Fibroblast of lung (primary cell): ENCODE measurements around the gene IFT52. TPM values are rescaled to one million over a fixed set of nuclear protein-coding genes. Genes with fewer than 3 reads are reported as not detected.

Source experiments
- DNase-seq, 2 donors: peaks; one replicate each; pipeline versions ENCODE4 v3.0.0 to v3.0.0-alpha.2; 2010; ENCODE audit warnings: low read depth in 2 of 2
- H2AFZ ChIP-seq: 2 replicates; pipeline ENCODE4 v1.5.1; 2012; ENCODE audit warnings: low read length, control low read depth, inconsistent platforms
- H3K27ac ChIP-seq: 2 replicates; pipeline ENCODE4 v1.5.1; 2011; ENCODE audit warnings: low read length, control low read depth; ENCODE audit not compliant: insufficient read depth
- H3K27me3 ChIP-seq: 2 replicates; pipeline ENCODE4 v1.5.1; 2011; ENCODE audit warnings: mild to moderate bottlenecking, low read length; ENCODE audit not compliant: control insufficient read depth, insufficient read depth
- H3K36me3 ChIP-seq: 2 replicates; pipeline ENCODE4 v1.5.1; 2011; ENCODE audit warnings: low read length; ENCODE audit not compliant: control insufficient read depth, insufficient read depth
- H3K4me1 ChIP-seq: 2 replicates; pipeline ENCODE4 v1.5.1; 2011; ENCODE audit warnings: low read length; ENCODE audit not compliant: control insufficient read depth, insufficient read depth; ENCODE audit errors: extremely low read depth
- H3K4me2 ChIP-seq: 2 replicates; pipeline ENCODE4 v1.5.1; 2011; ENCODE audit warnings: low read length, control low read depth; ENCODE audit not compliant: insufficient read depth; ENCODE audit errors: extremely low read depth
- H3K4me3 ChIP-seq, 4 experiments: fragments of 200-600 bp in 1 of 4; sonication (generic) in 1 of 4; replicated peaks in 1 of 4; 2 replicates each; pipeline ENCODE4 v1.5.1; 2011 to 2016; ENCODE audit warnings: low read length in 4 of 4, low read depth in 3 of 4, mild to moderate bottlenecking in 3 of 4, control low read depth in 2 of 4, inconsistent platforms in 1 of 4, mixed read lengths in 1 of 4; ENCODE audit not compliant: insufficient read depth in 1 of 4; ENCODE audit errors: control extremely low read depth in 1 of 4
- H3K79me2 ChIP-seq: 2 replicates; pipeline ENCODE4 v1.5.1; 2012; ENCODE audit warnings: mild to moderate bottlenecking, low read length, inconsistent platforms; ENCODE audit not compliant: control insufficient read depth, insufficient read depth
- H3K9ac ChIP-seq: 2 replicates; pipeline ENCODE4 v1.5.1; 2011; ENCODE audit warnings: mild to moderate bottlenecking, low read length, control low read depth; ENCODE audit not compliant: insufficient read depth
- H3K9me3 ChIP-seq: 2 replicates; pipeline ENCODE4 v1.5.1; 2012; ENCODE audit warnings: low read depth, low read length; ENCODE audit not compliant: control insufficient read depth, insufficient read depth
- H4K20me1 ChIP-seq: 2 replicates; pipeline ENCODE4 v1.5.1; 2011; ENCODE audit warnings: low read length; ENCODE audit not compliant: control insufficient read depth, insufficient read depth; ENCODE audit errors: extremely low read depth
- EZH2 ChIP-seq: IDR thresholded peaks from 2 replicates; pipeline ENCODE4 v1.5.1; 2012; ENCODE audit warnings: low read length, control low read depth, mild to moderate bottlenecking; ENCODE audit errors: missing control alignments
- polyA plus RNA-seq, 2 donors: library from polyadenylated mRNA; depleted of rRNA in 1 of 2; stranded (reverse) in 1 of 2; unstranded in 1 of 2; fragments of >200 nt; gene quantifications; 2 replicates each; pipeline ENCODE4 v1.2.1, GENCODE V29; 2011 to 2012; ENCODE audit warnings: missing spikeins in 1 of 2
- total RNA-seq: library from RNA; depleted of rRNA; stranded (reverse); fragments of >200 nt; gene quantifications from 2 replicates; pipeline ENCODE4 v1.2.1, GENCODE V29; 2014
- TF ChIP-seq, protein P1 (sequence below), 2 donors: IDR thresholded peaks in 1 of 2; conservative IDR thresholded peaks in 1 of 2; 1 replicate in 1 of 2; 2 replicates in 1 of 2; pipeline ENCODE4 v1.5.1; 2011 to 2012; ENCODE audit warnings: low read length in 2 of 2, control low read depth in 1 of 2, inconsistent platforms in 1 of 2, low read depth in 1 of 2, mild to moderate bottlenecking in 1 of 2

IFT52 gene
- total and polyA plus RNA-seq, 2 donors (not counting 1 experiment from before 2014, with no cell fraction given): 38.8 to 41.9 TPM

DNA sequence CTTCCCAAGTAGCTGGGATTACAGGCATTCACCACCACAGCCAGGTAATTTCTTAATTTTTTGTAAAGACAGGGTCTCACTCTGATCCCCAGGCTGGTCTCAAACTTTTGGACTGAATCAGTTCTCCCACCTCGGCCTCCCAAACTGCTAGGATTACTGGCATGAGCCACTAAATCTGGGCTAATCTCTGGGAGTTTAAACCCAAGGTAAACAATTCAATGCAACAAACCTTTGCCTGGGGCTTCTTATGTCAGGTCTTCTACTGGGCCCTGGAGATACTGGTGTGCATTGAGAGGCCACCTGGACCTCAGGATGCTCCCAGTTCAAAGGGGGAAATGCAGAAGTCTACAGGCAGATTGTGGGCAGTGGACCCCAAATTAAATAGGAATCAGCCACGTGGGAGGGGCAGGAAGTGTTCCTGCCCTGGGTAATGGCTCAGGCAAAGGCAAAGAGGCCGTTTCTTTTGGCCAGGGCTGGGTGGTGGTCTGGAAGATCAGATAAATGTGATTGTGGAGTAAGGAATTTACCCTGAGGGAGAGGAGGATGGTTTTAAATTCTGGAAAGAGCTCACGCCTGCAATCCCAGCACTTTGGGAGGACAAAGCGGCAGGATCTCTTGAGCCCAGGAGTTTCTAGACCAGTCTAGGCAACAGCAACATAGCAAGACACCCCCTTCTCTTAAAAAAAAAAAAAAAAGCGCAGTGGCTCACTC lies 74.9 kb downstream of the IFT52 start:
- H2AFZ ChIP-seq: no peak overlapping the region
- no peak for DNase-seq
- no peaks in the 10 kb centered on the region for H3K36me3 ChIP-seq
- H3K9ac ChIP-seq: no peak overlapping the region
- H3K4me1 ChIP-seq: no peaks in the 10 kb centered on the region
- no peaks in the 10 kb centered on the region for H3K79me2 ChIP-seq
- H3K9me3 ChIP-seq: no peaks in the 10 kb centered on the region
- TF ChIP-seq EZH2: no peak
- TF ChIP-seq, protein P1, sequence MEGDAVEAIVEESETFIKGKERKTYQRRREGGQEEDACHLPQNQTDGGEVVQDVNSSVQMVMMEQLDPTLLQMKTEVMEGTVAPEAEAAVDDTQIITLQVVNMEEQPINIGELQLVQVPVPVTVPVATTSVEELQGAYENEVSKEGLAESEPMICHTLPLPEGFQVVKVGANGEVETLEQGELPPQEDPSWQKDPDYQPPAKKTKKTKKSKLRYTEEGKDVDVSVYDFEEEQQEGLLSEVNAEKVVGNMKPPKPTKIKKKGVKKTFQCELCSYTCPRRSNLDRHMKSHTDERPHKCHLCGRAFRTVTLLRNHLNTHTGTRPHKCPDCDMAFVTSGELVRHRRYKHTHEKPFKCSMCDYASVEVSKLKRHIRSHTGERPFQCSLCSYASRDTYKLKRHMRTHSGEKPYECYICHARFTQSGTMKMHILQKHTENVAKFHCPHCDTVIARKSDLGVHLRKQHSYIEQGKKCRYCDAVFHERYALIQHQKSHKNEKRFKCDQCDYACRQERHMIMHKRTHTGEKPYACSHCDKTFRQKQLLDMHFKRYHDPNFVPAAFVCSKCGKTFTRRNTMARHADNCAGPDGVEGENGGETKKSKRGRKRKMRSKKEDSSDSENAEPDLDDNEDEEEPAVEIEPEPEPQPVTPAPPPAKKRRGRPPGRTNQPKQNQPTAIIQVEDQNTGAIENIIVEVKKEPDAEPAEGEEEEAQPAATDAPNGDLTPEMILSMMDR (conservative IDR thresholded peaks at IDR 0.05 in 1 of 2, IDR thresholded peaks at IDR 0.05 in 1 of 2; ENCODE audit: low read depth in 1 of 2, low read length in 2 of 2): no peak
- H3K4me3 ChIP-seq: no peak overlapping the region
- H4K20me1 ChIP-seq: no peaks in the 10 kb centered on the region
- no peak overlapping the region for H3K27ac ChIP-seq
- no peaks in the 10 kb centered on the region for H3K27me3 ChIP-seq
- H3K4me2 ChIP-seq: no peak overlapping the region

DNA sequence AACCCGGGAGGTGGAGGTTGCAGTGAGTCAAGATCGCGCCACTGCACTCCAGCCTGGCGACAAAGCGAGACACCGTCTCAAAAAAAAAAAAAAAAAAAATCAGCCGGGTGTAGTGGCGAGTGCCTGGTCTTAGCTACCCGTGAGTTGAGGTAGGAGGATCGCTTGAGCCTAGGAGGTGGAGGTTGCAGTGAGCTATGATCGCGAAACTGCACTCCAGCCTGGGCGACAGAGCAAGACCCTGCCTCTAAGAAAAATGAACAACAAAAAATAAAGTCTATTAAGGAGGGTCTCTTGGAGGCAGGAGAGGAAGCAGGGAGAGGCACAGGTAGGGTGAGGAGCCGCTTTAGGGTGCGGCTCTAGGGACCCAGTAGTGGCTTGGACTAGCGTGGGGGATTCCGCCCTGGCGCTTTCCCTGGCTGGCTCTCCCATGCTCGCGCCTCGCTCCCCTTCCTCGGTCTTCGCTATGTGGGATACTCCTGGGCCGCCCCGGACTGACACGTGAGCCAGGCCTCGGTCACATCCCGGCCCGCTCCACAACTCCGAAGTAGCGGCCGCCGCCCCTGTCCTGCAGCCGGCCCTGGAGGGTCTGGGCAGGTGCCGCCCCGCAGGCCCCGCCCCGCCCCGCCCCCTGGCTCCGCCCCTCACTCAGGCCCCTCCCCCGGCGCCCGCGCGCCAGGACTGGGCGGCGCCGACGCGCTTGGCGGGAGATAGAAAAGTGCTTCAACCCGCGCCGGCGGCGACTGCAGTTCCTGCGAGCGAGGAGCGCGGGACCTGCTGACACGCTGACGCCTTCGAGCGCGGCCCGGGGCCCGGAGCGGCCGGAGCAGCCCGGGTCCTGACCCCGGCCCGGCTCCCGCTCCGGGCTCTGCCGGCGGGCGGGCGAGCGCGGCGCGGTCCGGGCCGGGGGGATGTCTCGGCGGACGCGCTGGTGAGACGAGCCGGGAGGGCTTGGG lies 75.9 kb downstream of the IFT52 start, which contains the start of gene MYBL2:
Gene MYBL2 (plus strand): TSS at position 739 of the 953 bp plus-strand sequence. CDS start 170 bp downstream, at position 909.
- H3K9ac ChIP-seq: peak within 1 kb of the TSS; percentile 16
- TF ChIP-seq, protein P1 (conservative IDR thresholded peaks at IDR 0.05 in 1 of 2, IDR thresholded peaks at IDR 0.05 in 1 of 2; ENCODE audit: low read depth in 1 of 2, low read length in 2 of 2): no peak
- TF ChIP-seq EZH2: no peak
- peak within 1 kb of the TSS; percentile 69 for H2AFZ ChIP-seq
- H3K9me3 ChIP-seq: no peaks in the 10 kb centered on the region
- H3K36me3 ChIP-seq: no peaks in the 10 kb centered on the region
- H3K4me3 ChIP-seq: peak within 1 kb of the TSS; percentile 35 to 50 (median 38)
- DNase-seq: peak; percentile 38 to 51
- H3K4me2 ChIP-seq: peak within 1 kb of the TSS; percentile 90
- no peaks in the 10 kb centered on the region for H3K4me1 ChIP-seq
- H3K27ac ChIP-seq: no peak within 1 kb of the TSS
- no peaks in the 10 kb centered on the region for H3K27me3 ChIP-seq
- H3K79me2 ChIP-seq: no peaks in the 10 kb centered on the region
- H4K20me1 ChIP-seq: no peaks in the 10 kb centered on the region
